ENCODE results near the gene CEMP1.
"Not testable (repeated sequence)": the region's sequence is repeated elsewhere in the genome, so short reads cannot be mapped to it uniquely, and the experiment has no call there.

CEMP1 gene

DNA sequence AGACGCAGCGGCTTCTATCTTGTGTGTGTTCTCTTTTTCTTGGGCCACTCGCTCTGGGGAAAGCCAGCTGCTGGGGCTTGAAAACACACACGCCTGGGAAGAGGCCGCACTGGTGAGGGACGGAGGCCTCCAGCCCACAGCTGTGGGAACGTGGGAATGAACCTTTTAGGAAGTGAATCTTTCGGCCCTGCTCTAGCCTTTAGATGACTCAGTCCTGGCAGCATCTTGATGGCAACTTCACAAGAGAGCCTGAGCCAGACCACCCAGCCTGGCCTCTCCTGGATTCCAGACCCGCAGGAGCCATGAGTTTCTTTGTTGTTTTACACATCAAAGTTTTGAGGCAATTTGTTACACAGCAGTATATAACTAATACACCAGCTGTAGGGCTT, 4.4 kb upstream of the CEMP1 start:
- DNase-seq = no peak

DNA sequence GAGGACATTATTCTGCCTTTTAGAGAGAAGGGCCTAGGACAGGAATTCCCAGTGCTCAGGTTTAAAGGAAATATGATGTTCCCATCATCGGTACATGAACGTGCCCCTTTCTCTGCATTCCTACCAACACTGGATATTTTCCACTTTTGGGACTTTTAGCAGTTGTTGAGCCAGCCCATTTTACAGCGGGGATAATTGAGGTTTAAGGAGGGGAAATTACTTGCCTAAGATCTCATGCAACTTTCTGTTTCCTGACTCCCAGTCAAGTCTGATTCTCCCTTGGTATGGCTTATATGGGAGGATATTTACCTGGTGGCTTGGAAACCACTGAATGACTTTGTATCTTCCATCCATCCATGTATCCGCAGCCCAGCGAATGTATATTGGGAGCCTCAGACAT, 3.1 kb upstream of the CEMP1 start:
- DNase-seq = not testable (repeated sequence)

DNA sequence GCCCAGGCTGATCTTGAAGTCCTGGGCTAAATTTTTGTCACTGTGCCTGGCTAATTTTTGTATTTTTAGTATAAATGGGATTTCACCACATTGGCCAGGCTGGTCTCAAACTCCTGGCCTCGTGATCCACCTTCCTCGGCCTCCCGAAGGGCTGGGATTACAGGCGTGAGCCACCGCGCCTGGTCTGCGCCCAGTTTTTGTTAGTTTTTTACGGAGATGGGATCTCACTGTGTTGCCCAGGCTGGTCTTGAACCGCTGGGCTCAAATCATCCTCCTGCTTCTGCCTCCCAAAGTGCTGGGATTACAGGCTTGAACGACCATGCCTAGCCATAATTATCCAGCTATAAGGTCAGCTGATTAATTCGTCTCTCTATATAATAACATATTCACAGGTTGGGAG, 2.7 kb upstream of the CEMP1 start:
- DNase-seq = no peak

DNA sequence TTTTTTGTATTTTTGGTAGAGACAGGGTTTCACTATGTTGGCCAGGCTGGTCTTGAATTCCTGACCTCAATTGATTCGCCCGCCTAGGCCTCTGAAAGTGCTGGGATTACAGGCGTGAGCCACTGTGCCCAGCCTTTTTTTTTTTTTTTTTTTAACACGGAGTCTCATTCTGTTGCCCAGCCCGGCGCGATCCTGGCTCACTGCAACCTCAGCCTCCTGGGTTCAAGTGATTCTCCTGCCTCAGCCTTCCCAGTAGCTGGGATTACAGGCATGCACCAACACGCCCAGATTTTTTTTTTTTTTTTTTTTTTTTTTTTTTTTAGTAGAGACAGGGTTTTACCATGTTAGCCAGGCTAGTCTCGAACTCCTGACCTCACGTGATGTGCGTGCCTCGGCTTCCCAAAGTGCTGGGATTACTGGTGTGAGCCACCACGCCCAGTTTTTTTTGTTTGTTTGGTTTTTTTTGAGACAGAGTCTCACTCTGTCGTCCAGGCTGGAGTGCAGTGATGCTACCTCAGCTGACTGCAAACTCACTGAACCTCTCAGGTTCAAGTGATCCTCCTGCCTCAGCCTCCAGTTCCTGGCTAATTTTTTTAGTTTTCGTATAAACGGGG, 2.0 kb upstream of the CEMP1 start:
- not testable (repeated sequence) for DNase-seq

DNA sequence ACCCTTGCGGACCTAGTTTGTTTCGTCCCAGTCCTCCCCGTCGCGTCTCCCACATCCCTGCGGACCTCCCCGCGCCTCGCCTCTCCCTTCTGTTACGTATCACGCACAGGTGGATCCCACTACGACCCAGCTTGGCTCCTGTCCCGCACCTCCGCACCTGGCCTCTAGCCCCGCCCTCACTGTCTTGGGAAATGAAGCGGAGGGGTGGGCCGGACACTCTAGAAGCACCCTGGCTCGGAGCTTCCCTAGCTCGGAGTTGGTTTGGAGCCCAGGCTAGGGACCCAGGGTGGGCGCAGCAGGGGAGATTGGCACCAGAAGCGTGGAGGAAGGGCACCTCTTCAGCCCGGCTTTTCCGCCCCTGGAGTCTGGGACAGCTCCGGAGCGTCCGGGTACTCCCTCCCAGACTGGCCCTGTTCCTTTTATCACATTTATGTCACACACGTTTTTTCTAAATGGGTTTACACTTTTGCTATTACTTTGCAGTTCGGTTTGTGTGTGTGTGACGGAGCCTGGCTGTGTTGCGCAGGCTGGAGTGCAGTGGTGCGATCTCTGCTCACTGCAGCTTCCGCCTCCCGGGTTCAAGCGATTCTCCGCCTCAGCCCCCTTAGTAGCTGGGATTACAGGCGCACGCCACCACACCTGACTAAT, 1.4 kb upstream of the CEMP1 start:
- peak in 1 of 2 donors; percentile 28 for DNase-seq

DNA sequence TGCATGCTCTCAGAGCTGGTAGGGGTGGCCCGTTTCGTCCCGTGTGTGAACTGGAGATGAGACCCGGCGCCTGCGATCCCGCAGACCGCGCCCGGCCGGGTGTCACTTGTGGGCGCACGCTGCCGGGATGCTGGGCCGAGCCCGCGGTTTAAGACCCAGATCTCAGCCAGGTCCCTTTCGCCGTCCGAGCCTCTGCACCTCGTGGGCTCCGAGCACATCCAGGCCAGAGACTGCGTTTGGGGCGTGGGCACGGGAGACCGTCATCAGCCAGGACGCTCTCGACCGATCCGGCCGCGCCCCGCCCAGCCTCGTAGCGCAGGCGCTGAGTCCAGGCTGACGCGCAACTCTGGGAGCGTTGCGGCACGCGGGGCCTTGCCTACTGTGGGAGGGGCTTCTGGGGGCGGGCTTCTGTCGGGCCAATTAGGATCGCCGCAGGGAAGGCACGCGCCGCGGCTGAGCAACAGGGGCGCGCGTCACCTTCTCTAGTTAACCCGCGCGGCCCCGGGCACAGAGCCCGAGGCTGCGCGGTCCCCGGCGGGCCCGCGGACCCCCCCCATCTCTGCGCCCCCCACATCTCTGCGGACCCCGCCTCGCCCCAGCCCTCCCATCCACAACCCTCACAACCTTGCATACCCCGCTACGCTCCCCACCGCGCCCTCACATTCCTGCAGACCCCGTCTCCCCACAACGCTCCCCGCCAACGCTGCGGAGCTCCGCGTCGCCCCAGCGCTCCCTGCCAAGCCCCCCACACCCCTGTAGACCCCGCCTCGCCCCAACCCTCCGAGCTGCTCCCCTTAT, 687 bp upstream of the CEMP1 start:
- peak; percentile 86 to 88 for DNase-seq

DNA sequence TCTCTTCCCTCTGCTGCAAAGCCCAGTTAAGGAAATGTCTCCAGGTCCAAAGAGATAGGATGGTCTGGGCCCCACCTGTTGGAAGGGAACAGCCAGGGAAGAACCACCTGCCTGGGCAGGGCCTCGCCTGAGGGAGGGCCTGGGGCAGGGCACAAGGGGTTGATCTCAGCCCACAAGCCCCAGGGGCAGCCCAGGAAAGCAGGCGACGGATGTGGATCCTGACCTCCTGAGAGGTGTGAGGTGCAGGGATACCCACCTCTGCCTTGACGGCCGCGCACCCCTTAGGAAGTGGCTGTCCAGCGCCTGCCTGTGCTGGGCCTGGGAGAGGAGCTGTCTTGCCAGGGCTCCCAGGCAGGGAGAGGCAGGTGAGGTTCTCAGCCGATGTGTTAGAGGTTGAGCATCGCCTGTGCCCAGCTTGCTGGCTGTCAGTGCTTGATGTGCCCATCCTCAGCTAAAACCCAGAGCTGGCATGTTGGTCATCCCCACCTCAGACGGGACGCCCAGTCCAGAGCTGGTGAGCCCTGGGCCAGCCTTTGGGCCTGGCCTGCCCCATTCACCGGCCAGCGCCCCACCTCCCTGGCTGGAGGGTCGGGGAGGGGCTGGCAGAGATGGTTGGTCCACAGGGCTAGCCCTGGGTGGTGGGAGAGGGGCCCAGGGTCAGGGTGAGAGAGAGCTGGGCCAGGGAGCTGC, 434 bp downstream of the CEMP1 start:
- no peak for DNase-seq

DNA sequence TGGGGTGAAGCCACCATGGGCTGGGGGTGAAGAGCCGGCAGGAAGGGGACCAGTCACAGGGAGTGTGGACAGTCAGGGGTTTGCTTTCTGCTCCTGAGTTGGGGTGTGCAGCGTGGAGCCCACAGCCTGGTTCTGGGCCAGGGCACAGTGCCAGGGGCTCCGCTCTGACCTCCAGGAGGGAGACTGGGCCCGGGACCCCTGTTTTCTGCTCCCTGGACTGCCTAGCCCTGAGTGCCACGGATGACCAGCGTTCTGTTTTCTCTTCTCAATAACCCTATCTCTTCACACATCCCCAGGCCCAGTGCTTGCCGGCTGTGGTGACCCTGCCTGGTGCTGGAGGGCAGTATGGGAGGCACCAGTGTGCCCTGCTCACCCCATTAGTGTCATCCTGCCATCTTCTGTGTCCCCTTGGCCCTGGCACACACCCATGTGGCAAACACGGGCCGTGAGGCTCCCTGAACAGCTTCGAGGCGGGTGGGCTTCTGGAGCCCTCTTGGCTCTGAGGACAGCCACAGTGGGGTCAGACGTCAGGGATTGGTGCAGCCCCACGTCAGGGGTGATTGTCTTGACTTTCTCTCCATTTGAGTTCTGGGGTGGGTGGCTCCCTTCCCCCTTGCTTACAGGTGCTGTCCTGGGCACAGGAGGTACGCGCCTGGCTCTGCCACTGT, 1.1 kb downstream of the CEMP1 start:
- DNase-seq = no peak

DNA sequence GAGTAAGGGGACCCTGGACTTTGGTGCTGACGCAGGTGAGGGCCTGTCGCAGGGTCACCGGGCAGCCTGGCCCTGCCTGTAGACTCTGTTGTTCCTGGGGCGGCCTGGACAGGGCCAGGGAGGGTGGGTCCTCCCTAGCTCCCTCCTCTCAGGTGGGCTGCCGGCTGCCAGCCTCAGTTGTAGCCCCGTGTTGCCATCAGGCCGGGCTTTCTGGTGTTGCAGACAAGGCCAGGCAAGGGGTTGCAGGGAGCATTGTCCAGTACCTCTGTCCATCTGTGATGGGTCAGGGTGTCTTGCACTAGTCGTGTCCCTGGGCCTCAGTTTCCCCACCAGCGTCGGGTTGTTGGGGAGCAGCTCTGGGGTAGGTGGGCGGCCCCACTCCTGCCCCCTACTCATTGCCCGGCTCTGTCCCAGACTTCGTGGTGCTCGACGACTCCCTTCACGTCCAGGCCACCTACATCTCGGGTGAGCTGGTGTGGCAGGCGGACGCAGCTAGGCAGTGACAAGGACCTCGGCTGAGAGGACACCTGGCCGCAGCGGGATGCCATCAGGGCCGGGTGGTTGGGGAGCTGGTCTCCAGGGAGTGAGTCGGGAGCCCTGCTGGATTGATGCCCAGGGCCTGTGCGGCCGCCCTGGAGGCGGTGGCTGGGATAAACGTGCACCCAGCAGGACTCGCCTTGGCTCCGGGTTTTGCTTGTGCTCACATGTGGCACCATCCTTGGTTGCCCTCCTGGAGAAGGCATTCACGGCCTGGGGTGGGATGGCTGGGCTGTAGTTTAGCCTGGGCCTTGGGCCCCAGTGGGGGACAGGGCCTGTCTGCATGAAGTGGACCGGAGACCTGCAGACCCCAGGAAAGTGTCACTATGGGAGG, 1.9 kb downstream of the CEMP1 start:
- no peak for DNase-seq

DNA sequence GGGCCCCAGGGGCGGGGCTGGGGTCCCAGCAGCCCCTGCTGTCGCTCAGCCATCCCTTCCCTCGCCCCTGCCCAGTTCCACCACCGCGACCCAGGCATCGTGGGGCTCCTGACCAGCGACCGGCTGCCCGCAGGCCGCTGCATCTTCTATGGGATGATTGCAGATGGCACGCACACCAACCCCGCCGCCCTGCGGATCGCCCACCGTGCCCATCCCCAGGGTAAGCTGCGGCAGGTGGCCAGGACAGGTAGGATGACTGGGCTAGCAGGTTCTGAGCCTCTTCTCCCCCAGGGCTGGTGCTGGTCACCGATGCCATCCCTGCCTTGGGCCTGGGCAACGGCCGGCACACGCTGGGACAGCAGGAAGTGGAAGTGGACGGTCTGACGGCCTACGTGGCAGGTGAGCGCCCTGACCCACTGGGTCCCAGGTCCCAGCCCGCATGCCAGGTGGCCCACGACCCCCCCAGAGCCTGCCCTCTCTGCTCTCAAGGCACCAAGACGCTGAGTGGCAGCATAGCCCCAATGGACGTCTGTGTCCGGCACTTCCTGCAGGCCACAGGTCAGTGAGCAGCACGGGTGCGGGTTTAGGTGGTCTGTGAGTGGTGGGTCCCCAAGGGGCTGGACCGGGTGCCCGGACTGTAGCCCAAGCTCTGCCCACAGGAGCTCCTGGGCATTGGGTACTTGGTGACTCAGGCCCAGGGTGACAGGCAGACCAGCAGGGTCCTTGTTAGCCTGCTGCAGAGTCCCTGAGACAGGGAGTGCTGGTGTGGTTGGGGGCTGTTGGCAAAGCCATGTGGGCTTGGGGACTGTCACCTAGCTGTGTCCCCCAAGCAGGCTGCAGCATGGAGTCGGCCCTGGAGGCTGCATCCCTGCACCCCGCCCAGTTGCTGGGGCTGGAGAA, 2.8 kb downstream of the CEMP1 start:
- DNase-seq = no peak

DNA sequence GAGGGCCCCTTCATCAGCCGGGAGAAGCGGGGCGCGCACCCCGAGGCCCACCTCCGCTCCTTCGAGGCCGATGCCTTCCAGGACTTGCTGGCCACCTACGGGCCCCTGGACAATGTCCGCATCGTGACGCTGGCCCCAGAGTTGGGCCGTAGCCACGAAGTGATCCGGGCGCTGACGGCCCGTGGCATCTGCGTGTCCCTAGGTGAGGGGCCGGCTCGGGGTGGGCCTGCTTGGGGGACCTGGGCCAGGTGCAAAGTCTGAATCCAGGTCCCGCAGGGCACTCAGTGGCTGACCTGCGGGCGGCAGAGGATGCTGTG, 3.5 kb downstream of the CEMP1 start:
- no peak for DNase-seq

DNA sequence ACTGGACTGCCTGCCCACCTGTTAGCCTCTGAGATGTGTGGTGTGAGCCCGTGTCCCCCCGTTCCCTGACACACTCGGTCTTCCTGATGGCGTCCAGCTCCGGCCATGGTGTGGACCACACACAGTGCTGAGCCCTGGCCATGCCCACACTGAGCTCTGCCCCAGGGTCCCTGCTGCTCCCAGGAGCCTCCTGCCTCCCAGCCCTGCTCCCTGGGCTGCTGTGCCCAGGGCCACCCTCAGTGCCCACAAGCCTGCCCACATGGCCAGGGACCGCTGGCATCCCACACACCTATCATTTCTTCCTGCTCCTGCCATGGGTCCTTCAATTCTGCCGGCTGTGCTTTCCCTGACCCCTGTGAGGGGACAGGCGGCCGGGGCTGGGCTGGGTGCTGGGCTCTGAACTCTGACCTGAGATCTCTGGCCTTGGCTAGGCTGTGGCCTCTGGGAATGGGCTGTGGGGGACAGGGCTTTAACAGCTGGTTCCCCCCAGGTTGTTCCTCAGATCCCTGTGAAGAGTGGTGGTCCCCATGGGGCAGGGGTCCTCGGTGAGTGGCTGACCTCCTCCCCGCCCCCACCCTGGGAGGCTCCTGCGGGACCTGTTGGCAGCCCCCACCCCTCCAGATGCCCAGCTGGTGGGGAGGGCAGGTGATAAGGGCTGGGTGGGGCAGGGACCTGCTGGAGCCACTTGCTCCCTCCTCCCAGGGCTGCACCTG, 4.0 kb downstream of the CEMP1 start:
- no peak for DNase-seq

DNA sequence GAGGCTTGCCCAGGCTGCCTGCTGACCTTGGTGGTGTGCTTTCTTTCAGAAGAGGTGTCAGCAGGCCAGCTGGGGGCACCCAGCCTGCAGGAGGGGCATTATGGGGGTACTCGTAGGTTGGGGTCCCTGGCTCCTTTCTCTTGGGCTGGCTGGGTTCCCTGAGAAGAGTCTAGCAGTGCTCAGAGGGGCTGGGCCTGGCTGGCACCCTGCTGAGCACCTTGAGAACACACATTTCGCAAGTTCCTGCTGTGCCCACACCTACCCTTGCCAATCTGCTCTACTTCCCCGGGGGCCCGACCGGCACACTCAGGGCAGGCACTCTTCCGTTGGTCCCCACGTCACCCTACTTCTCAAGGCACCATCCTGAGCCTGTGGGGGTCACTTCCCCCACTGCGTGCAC, 5.1 kb downstream of the CEMP1 start:
- DNase-seq = no peak

DNA sequence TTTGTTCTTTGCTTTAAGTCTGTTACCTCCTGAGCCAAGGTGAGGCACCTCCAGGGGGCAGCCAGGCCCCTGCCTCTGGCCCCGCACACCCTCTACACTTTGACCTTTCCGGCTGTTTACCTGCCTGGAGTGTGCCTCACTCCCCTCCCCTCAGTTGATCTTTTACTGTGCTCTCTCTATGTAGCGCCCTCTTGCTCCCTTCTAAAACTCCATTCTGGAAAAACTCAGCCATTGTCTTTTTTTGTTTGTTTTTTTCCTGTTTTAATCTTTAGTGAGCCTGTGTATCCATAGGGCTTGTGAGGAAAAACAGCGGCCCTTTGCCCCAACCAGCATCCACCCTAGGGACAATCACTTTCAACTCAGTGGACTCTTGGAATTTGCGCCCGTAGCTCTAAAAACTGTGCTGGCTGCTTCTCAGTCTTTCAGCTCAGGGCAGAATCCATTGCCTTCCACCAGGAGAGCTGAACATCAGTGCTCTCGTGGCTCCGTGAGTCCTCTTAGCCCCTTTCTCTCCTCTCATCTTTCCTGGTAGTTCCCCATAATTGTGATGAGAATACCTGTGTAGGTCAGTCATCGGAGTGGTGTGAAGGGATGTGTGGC, 6.8 kb downstream of the CEMP1 start:
- DNase-seq = no peak

DNA sequence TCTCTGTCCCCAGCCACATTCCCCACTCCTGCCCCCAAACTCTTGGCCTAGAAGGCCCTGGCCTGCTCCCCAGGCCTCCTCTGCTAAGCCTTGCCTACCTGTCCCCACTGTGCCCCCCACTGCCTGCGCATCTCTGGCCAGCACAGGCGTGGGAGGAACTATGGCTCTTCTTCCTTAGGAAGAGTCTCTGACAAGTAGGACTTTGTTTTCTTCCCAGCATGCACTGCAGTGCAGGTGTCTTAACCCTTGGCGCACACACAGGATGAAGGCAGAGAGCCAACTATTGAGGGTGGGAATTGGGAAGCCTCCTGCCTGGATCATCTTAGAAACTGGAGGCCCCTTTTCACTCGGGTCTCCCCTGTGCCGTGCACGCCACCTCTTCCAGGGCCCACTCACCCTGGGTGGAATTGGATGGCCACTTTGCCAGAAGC, 7.4 kb downstream of the CEMP1 start:
- no peak for DNase-seq

DNA sequence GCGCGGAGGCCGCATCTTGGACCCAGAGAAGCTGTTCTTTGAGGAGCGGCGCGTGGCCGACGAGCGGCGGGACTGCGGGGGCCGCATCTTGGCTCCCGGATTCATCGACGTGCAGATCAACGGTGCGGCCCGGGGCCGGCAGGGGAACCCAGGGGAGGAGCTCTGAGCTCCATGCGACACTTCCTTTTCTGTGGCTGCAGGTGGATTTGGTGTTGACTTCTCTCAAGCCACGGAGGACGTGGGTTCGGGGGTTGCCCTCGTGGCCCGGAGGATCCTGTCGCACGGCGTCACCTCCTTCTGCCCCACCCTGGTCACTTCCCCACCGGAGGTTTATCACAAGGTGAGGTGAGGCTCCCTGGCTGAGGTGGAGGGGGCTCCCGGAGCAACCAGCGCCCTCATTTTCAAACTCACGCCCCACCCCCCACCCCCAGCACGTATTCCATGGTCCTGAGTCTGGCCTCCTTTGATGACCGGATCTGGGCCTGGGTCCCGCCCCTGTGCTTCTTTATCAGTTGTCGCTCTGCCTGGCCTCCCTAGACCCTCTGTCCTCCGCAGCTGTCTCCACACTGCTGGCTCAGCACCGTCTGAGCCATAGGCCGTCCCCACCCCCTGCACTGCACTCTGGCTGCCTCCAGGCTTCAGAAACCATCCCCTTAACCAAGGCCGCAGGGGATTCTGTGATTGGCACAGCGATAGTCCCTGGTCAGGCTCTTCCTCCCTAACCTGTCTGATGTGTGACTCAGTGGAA, 10.2 kb downstream of the CEMP1 start:
- no peak for DNase-seq

DNA sequence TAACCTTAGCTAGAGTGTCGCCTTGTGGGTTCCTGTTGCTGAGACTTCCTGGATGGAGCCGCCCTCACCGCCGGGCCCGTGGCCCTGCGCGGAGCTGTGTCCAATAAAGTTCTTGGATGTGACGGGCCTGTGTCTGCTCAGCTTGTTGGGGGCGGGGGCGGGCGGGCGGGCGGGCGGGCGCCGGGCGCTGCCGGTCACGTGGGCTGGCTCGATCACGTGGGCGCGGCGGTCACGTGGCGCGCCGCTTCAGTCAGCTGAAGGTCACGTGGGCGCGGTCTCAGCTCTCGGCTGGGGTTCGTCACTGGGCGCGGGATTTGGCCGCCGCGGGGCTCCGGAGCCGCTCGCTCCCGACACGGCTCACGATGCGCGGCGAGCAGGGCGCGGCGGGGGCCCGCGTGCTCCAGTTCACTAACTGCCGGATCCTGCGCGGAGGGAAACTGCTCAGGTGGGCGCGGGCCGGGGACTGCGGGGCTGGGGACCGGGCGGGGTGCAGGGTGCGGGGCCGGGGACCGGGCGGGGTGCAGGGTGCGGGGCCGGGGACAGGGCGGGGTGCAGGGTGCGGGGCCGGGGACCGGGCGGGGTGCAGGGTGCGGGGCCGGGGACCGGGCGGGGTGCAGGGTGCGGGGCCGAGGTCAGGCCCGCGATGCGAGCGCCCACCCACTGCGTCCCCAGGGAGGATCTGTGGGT, 11.0 kb downstream of the CEMP1 start, which contains the start of gene AMDHD2:
AMDHD2 (plus strand) TSS at position 275 of the 687 bp plus-strand sequence; CDS start at position 363, 88 bp downstream.
- DNase-seq = peak; percentile 64 to 82

DNA sequence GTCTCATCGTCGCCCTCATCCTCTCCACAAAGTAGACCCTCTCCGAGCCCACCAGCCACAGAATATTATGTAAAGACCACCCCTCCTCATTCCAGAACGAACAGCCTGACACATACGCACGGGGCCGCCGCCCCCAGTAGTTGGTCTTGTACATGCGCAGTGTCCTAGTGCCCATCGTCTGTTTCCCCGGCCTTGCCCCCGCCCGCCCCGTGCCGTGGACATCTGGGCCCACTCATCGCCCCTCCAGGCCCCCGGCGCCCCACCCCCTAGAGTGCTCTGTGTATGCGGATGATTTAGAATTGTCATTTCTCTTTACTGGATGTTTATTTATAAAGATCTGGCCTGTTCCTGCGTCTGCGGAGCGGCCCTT, 11.5 kb downstream of the CEMP1 start:
- DNase-seq = no peak
